Liver (tissue), 9 donors: ENCODE data around the gene BCL7C. TPM values are rescaled to one million over a fixed set of nuclear protein-coding genes. Genes with fewer than 3 reads are reported as not detected.

Experiments used
- DNase-seq: peaks from one replicate; pipeline ENCODE4 v3.0.0-alpha.2; 2017; ENCODE audit warnings: low spot score
- H3K27ac ChIP-seq, 2 donors: one replicate each; pipeline ENCODE4 v1.7.0; 2013; ENCODE audit warnings: inconsistent platforms in 2 of 2, low read length in 2 of 2, control low read depth in 1 of 2, low read depth in 1 of 2, mild to moderate bottlenecking in 1 of 2
- H3K27me3 ChIP-seq, 4 donors: one replicate each; pipeline versions ENCODE4 v1.6.1 to v1.7.0; 2013; ENCODE audit warnings: low read length in 3 of 4, inconsistent platforms in 1 of 4, mild to moderate bottlenecking in 1 of 4, moderate library complexity in 1 of 4; ENCODE audit not compliant: control insufficient read depth in 4 of 4, insufficient read depth in 4 of 4
- H3K36me3 ChIP-seq, 4 donors: one replicate each; pipeline versions ENCODE4 v1.6.1 to v1.7.0; 2013; ENCODE audit warnings: low read length in 3 of 4, mild to moderate bottlenecking in 3 of 4, low read depth in 1 of 4, moderate library complexity in 1 of 4; ENCODE audit not compliant: control insufficient read depth in 4 of 4, insufficient read depth in 3 of 4
- H3K4me1 ChIP-seq, 4 donors: one replicate each; pipeline versions ENCODE4 v1.6.1 to v1.7.0; 2013; ENCODE audit warnings: low read length in 3 of 4, mild to moderate bottlenecking in 3 of 4, moderate library complexity in 1 of 4; ENCODE audit not compliant: control insufficient read depth in 4 of 4, insufficient read depth in 4 of 4
- H3K4me3 ChIP-seq, 3 donors: one replicate each; pipeline versions ENCODE4 v1.6.1 to v1.7.0; 2013; ENCODE audit warnings: low read length in 3 of 3, control low read depth in 1 of 3, low read depth in 1 of 3, mild to moderate bottlenecking in 1 of 3
- H3K9ac ChIP-seq, 2 donors: one replicate each; pipeline ENCODE4 v1.7.0; 2013; ENCODE audit warnings: low read length in 2 of 2, mild to moderate bottlenecking in 2 of 2, moderate library complexity in 2 of 2, control low read depth in 1 of 2, low read depth in 1 of 2
- H3K9me3 ChIP-seq, 4 donors: one replicate each; pipeline versions ENCODE4 v1.6.1 to v1.7.0; 2013; ENCODE audit warnings: low read length in 3 of 4; ENCODE audit not compliant: control insufficient read depth in 4 of 4
- ATF3 ChIP-seq: IDR thresholded peaks from 2 replicates; pipeline ENCODE4 v1.6.1; 2016; ENCODE audit warnings: antibody characterized with exemption
- CTCF ChIP-seq: fragments of 150-350 bp; IDR thresholded peaks from 2 replicates; pipeline ENCODE4 v1.5.1; 2017; ENCODE audit warnings: improper control_type of control experiment, low read depth, low read length; ENCODE audit not compliant: missing input control
- EGR1 ChIP-seq, 2 donors: IDR thresholded peaks; 2 replicates each; pipeline ENCODE4 v1.6.1; 2016 to 2018; ENCODE audit warnings: antibody characterized with exemption in 2 of 2, low read depth in 2 of 2
- FOXA1 ChIP-seq: IDR thresholded peaks from 2 replicates; pipeline ENCODE4 v1.6.1; 2016; ENCODE audit warnings: antibody characterized with exemption
- FOXA2 ChIP-seq: IDR thresholded peaks from 2 replicates; pipeline ENCODE4 v1.6.1; 2016; ENCODE audit warnings: antibody characterized with exemption
- GABPA ChIP-seq, 2 donors: IDR thresholded peaks in 1 of 2; conservative IDR thresholded peaks in 1 of 2; 2 replicates each; pipeline ENCODE4 v1.6.1; 2016; ENCODE audit warnings: antibody characterized with exemption in 2 of 2, mild to moderate bottlenecking in 1 of 2, moderate library complexity in 1 of 2
- HNF4A ChIP-seq, 2 donors: conservative IDR thresholded peaks; 2 replicates each; pipeline ENCODE4 v1.6.1; 2016; ENCODE audit warnings: antibody characterized with exemption in 2 of 2, mild to moderate bottlenecking in 2 of 2
- HNF4G ChIP-seq: IDR thresholded peaks from 2 replicates; pipeline ENCODE4 v1.6.1; 2016; ENCODE audit warnings: antibody characterized with exemption
- JUND ChIP-seq, 2 donors: IDR thresholded peaks; 2 replicates each; pipeline ENCODE4 v1.6.1; 2016; ENCODE audit warnings: antibody characterized with exemption in 2 of 2
- NR2F2 ChIP-seq: IDR thresholded peaks from 2 replicates; pipeline ENCODE4 v1.6.1; 2016; ENCODE audit warnings: antibody characterized with exemption
- RAD21 ChIP-seq, 2 donors: IDR thresholded peaks; 2 replicates each; pipeline ENCODE4 v1.6.1; 2016; ENCODE audit warnings: antibody characterized with exemption in 2 of 2, mild to moderate bottlenecking in 2 of 2
- REST ChIP-seq: IDR thresholded peaks from 2 replicates; pipeline ENCODE4 v1.6.1; 2016; ENCODE audit warnings: antibody characterized with exemption, mild to moderate bottlenecking
- RXRA ChIP-seq, 2 donors: IDR thresholded peaks; 2 replicates each; pipeline ENCODE4 v1.6.1; 2017 to 2018; ENCODE audit warnings: antibody characterized with exemption in 2 of 2, mild to moderate bottlenecking in 1 of 2
- SP1 ChIP-seq: IDR thresholded peaks from 2 replicates; pipeline ENCODE4 v1.6.1; 2018; ENCODE audit warnings: antibody characterized with exemption, mild to moderate bottlenecking
- TAF1 ChIP-seq: conservative IDR thresholded peaks from 2 replicates; pipeline ENCODE4 v1.6.1; 2016; ENCODE audit warnings: antibody characterized with exemption, mild to moderate bottlenecking
- YY1 ChIP-seq: IDR thresholded peaks from 2 replicates; pipeline ENCODE4 v1.6.1; 2016; ENCODE audit warnings: antibody characterized with exemption, mild to moderate bottlenecking
- WGBS: extraction: QIAGEN DNeasy Blood & Tissue Kit; methylation state at CpG from one replicate; pipeline ENCODE4 v1.1.7; 2013; 5-methylcytosine and 5-hydroxymethylcytosine counted together
- polyA plus RNA-seq, 2 donors: library from polyadenylated mRNA; stranded (reverse) in 1 of 2; unstranded in 1 of 2; fragments of 200-250 nt in 1 of 2; fragments of >200 nt in 1 of 2; fragmentation: Nextera tagmentation in 1 of 2; extraction: Ambion mirVana in 1 of 2; gene quantifications; one replicate each; pipeline versions ENCODE4 v1.2.1 to v1.2.3, GENCODE V29; 2013 to 2015
- total RNA-seq, 2 donors: library from RNA; depleted of rRNA; stranded (reverse); fragments of >200 nt; gene quantifications; one replicate each; pipeline ENCODE4 v1.2.3, GENCODE V29; 2014
- TF ChIP-seq, protein P1 (sequence below): IDR thresholded peaks from 2 replicates; pipeline ENCODE4 v1.6.1; 2016; ENCODE audit warnings: antibody characterized with exemption
- TF ChIP-seq, protein P2 (sequence below): IDR thresholded peaks from 2 replicates; pipeline ENCODE4 v1.6.1; 2016; ENCODE audit warnings: antibody characterized with exemption
- donor health status: healthy.
- donor health status: healthy.
- donor health status: healthy.
- donor health status: healthy.
- donor health status: healthy.

Gene BCL7C
- total and polyA plus RNA-seq, 4 donors, result 3.4 to 7.1 (median 5.5) TPM

DNA sequence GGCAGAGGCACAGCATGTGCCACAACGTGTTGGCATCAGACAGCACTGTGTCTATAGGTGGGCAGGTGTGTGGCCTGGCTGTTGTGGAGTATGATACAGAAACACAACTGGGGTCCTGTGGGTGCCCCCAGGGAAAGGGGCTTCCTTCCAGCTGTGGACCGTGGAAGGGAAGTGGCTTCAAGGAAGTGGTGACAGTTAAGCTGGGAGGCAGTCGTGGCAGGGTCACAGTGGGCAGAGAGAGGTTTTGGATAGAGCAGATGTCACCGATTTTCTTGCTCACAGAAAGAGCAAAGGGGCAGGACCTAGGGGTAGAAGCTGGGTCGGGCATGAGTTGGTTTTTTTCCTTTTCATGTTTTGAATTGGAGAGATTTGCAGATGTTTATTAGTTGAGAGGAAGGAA, 43.8 kb upstream of the BCL7C start:
- H3K27ac ChIP-seq, result no peak overlapping the region
- no peak for DNase-seq

More for the DNA sequence above, 43.8 kb upstream of the BCL7C start:
- Histone ChIP-seq H3K4me1 (peaks cover 0 to 8% (median 3%) of the 10 kb centered on the region in 4 donors), H3K27me3 (no peaks in the 10 kb centered on the region), H3K36me3 (peaks cover 0 to 2% (median 0%) of the 10 kb centered on the region in 4 donors), H3K9me3 (no peaks in the 10 kb centered on the region), H3K9ac (no peak overlapping the region), H3K4me3 (no peak overlapping the region)
- WGBS, result 62% methylated on average over 5 of the region's 5 CpGs
- no peak for TF ChIP-seq SP1
- no peak for TF ChIP-seq HNF4A (conservative IDR thresholded peaks at IDR 0.05)
- TF ChIP-seq, protein P1, sequence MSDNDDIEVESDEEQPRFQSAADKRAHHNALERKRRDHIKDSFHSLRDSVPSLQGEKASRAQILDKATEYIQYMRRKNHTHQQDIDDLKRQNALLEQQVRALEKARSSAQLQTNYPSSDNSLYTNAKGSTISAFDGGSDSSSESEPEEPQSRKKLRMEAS, result no peak
- no peak for TF ChIP-seq ATF3
- no peak for TF ChIP-seq TAF1
- no peak for TF ChIP-seq JUND (IDR thresholded peaks at IDR 0.05)
- TF ChIP-seq NR2F2, result no peak
- TF ChIP-seq, protein P2, sequence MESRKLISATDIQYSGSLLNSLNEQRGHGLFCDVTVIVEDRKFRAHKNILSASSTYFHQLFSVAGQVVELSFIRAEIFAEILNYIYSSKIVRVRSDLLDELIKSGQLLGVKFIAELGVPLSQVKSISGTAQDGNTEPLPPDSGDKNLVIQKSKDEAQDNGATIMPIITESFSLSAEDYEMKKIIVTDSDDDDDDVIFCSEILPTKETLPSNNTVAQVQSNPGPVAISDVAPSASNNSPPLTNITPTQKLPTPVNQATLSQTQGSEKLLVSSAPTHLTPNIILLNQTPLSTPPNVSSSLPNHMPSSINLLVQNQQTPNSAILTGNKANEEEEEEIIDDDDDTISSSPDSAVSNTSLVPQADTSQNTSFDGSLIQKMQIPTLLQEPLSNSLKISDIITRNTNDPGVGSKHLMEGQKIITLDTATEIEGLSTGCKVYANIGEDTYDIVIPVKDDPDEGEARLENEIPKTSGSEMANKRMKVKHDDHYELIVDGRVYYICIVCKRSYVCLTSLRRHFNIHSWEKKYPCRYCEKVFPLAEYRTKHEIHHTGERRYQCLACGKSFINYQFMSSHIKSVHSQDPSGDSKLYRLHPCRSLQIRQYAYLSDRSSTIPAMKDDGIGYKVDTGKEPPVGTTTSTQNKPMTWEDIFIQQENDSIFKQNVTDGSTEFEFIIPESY, result no peak
- no peak for TF ChIP-seq HNF4G
- TF ChIP-seq CTCF, result no peak
- TF ChIP-seq RAD21 (IDR thresholded peaks at IDR 0.05), result no peak
- TF ChIP-seq REST, result no peak
- TF ChIP-seq FOXA2, result no peak
- no peak for TF ChIP-seq GABPA (IDR thresholded peaks at IDR 0.05 in 1 of 2, conservative IDR thresholded peaks at IDR 0.05 in 1 of 2)
- TF ChIP-seq EGR1 (IDR thresholded peaks at IDR 0.05; ENCODE audit: low read depth in 2 of 2), result no peak
- no peak for TF ChIP-seq FOXA1
- TF ChIP-seq YY1, result no peak
- no peak for TF ChIP-seq RXRA (IDR thresholded peaks at IDR 0.05)
